Lower lobe of right lung (tissue), 2 donors: ENCODE data around the gene FUS. TPM values are rescaled to one million over a fixed set of nuclear protein-coding genes. Genes with fewer than 3 reads are reported as not detected.

ENCODE experiments used
- ATAC-seq, 2 donors: fragments of 200-7000 bp; cut with Tn5 transposase; one replicate each; pipeline ENCODE4 v1.9.1; 2020 to 2022; ENCODE audit warnings: mild to moderate bottlenecking in 2 of 2, moderate library complexity in 2 of 2
- DNase-seq: peaks from one replicate; pipeline ENCODE4 v3.0.0-alpha.2; 2020
- H3K27ac ChIP-seq: fragments of 200-600 bp; one replicate; pipeline ENCODE4 v1.8.0; 2022
- H3K27me3 ChIP-seq: fragments of 200-600 bp; one replicate; pipeline ENCODE4 v1.8.0; 2022; ENCODE audit warnings: low read depth
- H3K36me3 ChIP-seq: fragments of 200-600 bp; one replicate; pipeline ENCODE4 v1.8.0; 2022; ENCODE audit warnings: mild to moderate bottlenecking
- H3K4me1 ChIP-seq: fragments of 200-600 bp; one replicate; pipeline ENCODE4 v1.8.0; 2022
- H3K4me3 ChIP-seq: fragments of 200-600 bp; one replicate; pipeline ENCODE4 v1.8.0; 2022; ENCODE audit warnings: mild to moderate bottlenecking
- H3K9me3 ChIP-seq: fragments of 200-600 bp; one replicate; pipeline ENCODE4 v1.8.0; 2022
- intact Hi-C: fragments of 100-400 bp; cut with DNase I; formaldehyde crosslinking; loops from one replicate; pipeline ENCODE4 v1.11.0; 2022
- total RNA-seq: library from RNA; stranded (reverse); fragmentation: NEBNext Ultra II Directional; extraction: Animal tissue kit (Norgen Biotek cat#: 25700); gene quantifications from one replicate; pipeline ENCODE4 v1.2.1, GENCODE V29; 2021
- TF ChIP-seq, protein P1 (sequence below): fragments of 200-600 bp; IDR thresholded peaks from one replicate; pipeline ENCODE4 v1.8.0; 2022; ENCODE audit warnings: antibody characterized with exemption, mild to moderate bottlenecking
- donor health status: DM: no; HTN: yes; CAD: no; lungs with severe emphysema.

FUS gene
- total RNA-seq, 1 donor from 2014 or later: 179 TPM

DNA sequence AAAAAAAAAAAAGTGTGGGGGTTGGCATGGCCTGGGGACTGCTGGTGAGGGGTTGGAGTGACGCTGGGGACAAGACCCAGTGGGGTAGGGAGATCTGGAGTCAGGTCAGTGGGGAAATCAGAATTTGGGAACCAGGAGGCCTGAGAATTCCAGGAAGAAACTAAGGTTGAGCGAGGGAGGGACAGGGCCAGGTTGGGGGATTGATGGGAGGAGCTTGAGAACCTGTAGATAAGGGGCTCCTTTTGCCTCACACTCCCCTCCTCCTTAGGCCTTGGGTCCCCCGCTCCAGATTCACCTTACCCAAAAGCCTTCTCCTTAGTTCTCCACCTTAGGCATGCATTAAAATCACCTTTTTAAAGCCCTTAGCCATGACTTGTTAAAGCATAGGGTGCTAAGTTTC lies 45.3 kb downstream of the FUS start:
- Histone ChIP-seq H3K4me1 (no peaks in the 10 kb centered on the region), H3K36me3 (no peaks in the 10 kb centered on the region), H3K27ac (no peak overlapping the region), H3K9me3 (no peaks in the 10 kb centered on the region), H3K4me3 (no peak overlapping the region), H3K27me3 (peaks cover 6% of the 10 kb centered on the region)
- ATAC-seq (no peak), DNase-seq (no peak)
- intact Hi-C loops: no loop called here
- TF ChIP-seq, protein P1, sequence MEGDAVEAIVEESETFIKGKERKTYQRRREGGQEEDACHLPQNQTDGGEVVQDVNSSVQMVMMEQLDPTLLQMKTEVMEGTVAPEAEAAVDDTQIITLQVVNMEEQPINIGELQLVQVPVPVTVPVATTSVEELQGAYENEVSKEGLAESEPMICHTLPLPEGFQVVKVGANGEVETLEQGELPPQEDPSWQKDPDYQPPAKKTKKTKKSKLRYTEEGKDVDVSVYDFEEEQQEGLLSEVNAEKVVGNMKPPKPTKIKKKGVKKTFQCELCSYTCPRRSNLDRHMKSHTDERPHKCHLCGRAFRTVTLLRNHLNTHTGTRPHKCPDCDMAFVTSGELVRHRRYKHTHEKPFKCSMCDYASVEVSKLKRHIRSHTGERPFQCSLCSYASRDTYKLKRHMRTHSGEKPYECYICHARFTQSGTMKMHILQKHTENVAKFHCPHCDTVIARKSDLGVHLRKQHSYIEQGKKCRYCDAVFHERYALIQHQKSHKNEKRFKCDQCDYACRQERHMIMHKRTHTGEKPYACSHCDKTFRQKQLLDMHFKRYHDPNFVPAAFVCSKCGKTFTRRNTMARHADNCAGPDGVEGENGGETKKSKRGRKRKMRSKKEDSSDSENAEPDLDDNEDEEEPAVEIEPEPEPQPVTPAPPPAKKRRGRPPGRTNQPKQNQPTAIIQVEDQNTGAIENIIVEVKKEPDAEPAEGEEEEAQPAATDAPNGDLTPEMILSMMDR: no peak

DNA sequence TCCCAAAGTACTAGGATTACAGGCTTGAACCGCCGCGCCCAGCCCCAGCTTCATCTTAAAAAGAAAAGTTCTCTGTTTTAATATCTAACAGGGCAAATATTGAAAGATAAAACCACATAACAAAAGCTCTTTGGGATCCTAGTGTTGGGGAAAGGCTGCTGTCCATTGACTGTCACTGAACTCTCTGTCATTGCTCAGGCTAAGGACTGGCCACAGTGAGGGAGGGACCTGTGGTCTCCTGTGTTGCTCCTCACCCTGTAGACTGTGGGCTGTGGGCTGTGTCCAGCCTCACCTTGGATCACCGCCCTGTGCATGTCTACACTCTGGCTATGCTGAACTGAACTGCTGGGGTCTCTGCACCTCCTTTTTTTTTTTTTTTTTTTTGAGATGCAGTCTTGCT lies 48.3 kb downstream of the FUS start:
- Histone ChIP-seq H3K27ac (no peak overlapping the region), H3K4me1 (no peaks in the 10 kb centered on the region), H3K36me3 (no peaks in the 10 kb centered on the region), H3K4me3 (no peak overlapping the region), H3K9me3 (no peaks in the 10 kb centered on the region), H3K27me3 (no peaks in the 10 kb centered on the region)
- ATAC-seq (peak in 1 of 2 donors; percentile 47), DNase-seq (no peak)
- intact Hi-C loops: no loop called here
- TF ChIP-seq, protein P1: no peak

DNA sequence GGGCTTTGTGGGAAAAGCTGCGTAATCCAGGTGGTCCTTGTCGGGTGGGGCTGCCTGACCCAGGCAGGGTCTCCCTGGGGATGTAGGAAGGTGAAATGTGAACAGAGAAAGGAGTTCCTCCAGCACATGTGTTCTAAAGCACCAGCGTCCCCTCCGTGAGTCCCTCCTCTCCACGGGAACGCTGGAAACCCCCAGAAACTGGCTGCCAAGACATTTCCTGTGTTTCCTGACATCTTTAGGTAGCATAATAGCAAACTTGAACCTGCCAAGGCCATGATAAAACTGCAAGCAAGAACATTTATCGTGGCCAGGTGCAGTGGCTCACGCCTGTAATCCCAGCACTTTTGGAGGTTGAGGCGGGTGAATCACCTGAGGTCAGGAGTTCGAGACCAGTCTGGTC lies 49.6 kb downstream of the FUS start:
- Histone ChIP-seq H3K36me3 (no peaks in the 10 kb centered on the region), H3K4me3 (no peak overlapping the region), H3K27ac (no peak overlapping the region), H3K9me3 (no peaks in the 10 kb centered on the region), H3K4me1 (no peaks in the 10 kb centered on the region), H3K27me3 (no peaks in the 10 kb centered on the region)
- no peak for ATAC-seq
- DNase-seq: no peak
- intact Hi-C loops: no loop called here
- TF ChIP-seq, protein P1: no peak

DNA sequence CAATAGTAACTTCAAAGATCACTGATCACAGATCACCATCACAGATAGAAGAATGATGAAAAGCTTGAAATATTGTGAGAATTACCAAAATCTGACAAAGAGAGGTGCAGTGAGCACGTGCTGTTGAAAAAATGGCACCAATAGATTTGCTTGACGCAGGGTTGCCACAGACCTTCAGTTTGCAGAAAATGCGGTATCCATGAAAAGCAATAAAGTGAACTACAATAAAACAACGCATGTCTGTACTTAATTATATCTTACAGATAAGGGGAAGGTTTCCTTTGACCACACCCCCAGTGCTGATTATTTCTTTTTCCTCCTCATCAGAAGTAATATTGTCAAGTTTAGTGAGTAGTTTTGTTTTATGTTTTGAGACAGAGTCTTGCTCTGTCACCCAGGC lies 58.1 kb downstream of the FUS start:
- Histone ChIP-seq H3K4me1 (no peaks in the 10 kb centered on the region), H3K27ac (no peak overlapping the region), H3K4me3 (no peak overlapping the region), H3K36me3 (no peaks in the 10 kb centered on the region), H3K27me3 (no peaks in the 10 kb centered on the region), H3K9me3 (no peaks in the 10 kb centered on the region)
- DNase-seq (no peak), ATAC-seq (no peak)
- intact Hi-C loops: no loop called here
- TF ChIP-seq, protein P1: no peak

Other genes starting within 250 kb of the FUS start
- 30.2 TPM for gene ORAI3, start 231.1 kb upstream of the FUS start, total RNA-seq
- 15.0 TPM for gene SETD1A, start 222.4 kb upstream of the FUS start, total RNA-seq
- gene HSD3B7, start 194.9 kb upstream of the FUS start, total RNA-seq: 23.6 TPM
- 0.32 TPM for gene STX1B, start 169.5 kb upstream of the FUS start, total RNA-seq
- 86.1 TPM for gene STX4, start 146.6 kb upstream of the FUS start, total RNA-seq
- gene ZNF668, start 105.9 kb upstream of the FUS start, total RNA-seq: 8.2 TPM
- 23.1 TPM for gene ZNF646, start 105.7 kb upstream of the FUS start, total RNA-seq
- 2.4 TPM for gene PRSS53, start 91.2 kb upstream of the FUS start, total RNA-seq
- 65.6 TPM for gene VKORC1, start 85.3 kb upstream of the FUS start, total RNA-seq
- 37.6 TPM for gene BCKDK, start 71.8 kb upstream of the FUS start, total RNA-seq
- 79.1 TPM for gene KAT8, start 62.5 kb upstream of the FUS start, total RNA-seq
- 75.4 TPM for gene PRSS8, start 44.4 kb upstream of the FUS start, total RNA-seq
- 6.6 TPM for gene PRSS36, start 30.1 kb upstream of the FUS start, total RNA-seq
- gene PYCARD, start 22.6 kb downstream of the FUS start, total RNA-seq: 82.0 TPM
- gene TRIM72, start 34.0 kb downstream of the FUS start, total RNA-seq: 0.06 TPM
- not detected for gene PYDC1, start 37.0 kb downstream of the FUS start, total RNA-seq
- 49.5 TPM for gene ITGAM, start 79.8 kb downstream of the FUS start, total RNA-seq
- 188 TPM for gene ITGAX, start 175.0 kb downstream of the FUS start, total RNA-seq
- gene ITGAD, start 213.2 kb downstream of the FUS start, total RNA-seq: 0.62 TPM
- not detected for gene COX6A2, start 248.2 kb downstream of the FUS start, total RNA-seq